ENCODE data around the gene PNLIPRP2. TPM values are rescaled to one million over a fixed set of nuclear protein-coding genes. Genes with fewer than 3 reads are reported as not detected.

The PNLIPRP2 gene
- total and polyA plus RNA-seq, 2 of the 8 experiments (the other 6 are each of a cell fraction or from before 2014, with no cell fraction given), result 0.11 TPM; not detected in 1

DNA sequence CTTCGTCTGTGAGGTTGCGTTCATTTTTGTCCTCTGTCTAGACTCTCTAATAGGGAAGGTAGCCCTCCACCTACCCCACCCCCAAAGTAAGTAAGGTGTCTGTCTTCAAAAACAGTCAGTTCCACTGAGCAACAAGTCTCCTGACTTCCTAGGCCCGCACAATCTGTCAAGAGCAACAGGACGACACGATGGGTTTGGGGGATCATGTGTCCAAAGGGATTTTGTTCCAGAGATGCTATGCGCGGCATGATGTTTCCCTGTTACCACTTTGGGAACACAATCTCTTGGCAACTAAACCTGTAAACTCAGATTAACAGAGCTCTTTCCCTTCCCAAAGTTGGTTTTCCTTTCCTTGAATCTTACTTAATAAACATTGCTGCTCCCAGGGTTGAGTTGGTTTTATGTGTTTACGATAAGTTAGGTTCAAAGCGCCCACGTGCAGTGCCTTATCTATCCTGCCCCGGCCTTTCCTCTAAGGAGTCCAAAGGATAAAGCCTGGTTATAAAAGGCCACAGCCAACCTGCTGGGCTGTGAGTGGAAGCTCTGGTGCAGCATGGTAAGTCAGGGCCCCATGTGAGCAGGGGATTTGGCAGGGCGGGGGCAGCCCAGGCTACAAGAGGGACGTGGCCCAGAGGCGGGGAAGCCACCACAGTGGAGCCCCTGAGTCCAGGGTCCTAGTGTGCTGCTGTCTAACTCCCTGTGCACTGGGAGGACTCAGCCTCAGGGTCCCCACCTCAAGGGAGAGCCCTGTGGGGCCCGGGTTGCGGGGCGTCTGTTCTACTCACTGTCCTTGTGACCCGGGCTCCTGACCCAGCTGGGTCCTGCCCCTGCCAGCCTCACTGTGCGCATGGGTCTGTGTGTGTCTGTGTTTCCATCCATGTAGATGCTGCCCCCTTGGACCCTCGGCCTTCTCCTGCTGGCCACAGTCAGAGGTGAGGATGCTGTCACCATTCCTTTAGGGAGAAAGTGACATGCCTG is at the start of gene PNLIPRP2 (continued):
- TF ChIP-seq, protein P1, sequence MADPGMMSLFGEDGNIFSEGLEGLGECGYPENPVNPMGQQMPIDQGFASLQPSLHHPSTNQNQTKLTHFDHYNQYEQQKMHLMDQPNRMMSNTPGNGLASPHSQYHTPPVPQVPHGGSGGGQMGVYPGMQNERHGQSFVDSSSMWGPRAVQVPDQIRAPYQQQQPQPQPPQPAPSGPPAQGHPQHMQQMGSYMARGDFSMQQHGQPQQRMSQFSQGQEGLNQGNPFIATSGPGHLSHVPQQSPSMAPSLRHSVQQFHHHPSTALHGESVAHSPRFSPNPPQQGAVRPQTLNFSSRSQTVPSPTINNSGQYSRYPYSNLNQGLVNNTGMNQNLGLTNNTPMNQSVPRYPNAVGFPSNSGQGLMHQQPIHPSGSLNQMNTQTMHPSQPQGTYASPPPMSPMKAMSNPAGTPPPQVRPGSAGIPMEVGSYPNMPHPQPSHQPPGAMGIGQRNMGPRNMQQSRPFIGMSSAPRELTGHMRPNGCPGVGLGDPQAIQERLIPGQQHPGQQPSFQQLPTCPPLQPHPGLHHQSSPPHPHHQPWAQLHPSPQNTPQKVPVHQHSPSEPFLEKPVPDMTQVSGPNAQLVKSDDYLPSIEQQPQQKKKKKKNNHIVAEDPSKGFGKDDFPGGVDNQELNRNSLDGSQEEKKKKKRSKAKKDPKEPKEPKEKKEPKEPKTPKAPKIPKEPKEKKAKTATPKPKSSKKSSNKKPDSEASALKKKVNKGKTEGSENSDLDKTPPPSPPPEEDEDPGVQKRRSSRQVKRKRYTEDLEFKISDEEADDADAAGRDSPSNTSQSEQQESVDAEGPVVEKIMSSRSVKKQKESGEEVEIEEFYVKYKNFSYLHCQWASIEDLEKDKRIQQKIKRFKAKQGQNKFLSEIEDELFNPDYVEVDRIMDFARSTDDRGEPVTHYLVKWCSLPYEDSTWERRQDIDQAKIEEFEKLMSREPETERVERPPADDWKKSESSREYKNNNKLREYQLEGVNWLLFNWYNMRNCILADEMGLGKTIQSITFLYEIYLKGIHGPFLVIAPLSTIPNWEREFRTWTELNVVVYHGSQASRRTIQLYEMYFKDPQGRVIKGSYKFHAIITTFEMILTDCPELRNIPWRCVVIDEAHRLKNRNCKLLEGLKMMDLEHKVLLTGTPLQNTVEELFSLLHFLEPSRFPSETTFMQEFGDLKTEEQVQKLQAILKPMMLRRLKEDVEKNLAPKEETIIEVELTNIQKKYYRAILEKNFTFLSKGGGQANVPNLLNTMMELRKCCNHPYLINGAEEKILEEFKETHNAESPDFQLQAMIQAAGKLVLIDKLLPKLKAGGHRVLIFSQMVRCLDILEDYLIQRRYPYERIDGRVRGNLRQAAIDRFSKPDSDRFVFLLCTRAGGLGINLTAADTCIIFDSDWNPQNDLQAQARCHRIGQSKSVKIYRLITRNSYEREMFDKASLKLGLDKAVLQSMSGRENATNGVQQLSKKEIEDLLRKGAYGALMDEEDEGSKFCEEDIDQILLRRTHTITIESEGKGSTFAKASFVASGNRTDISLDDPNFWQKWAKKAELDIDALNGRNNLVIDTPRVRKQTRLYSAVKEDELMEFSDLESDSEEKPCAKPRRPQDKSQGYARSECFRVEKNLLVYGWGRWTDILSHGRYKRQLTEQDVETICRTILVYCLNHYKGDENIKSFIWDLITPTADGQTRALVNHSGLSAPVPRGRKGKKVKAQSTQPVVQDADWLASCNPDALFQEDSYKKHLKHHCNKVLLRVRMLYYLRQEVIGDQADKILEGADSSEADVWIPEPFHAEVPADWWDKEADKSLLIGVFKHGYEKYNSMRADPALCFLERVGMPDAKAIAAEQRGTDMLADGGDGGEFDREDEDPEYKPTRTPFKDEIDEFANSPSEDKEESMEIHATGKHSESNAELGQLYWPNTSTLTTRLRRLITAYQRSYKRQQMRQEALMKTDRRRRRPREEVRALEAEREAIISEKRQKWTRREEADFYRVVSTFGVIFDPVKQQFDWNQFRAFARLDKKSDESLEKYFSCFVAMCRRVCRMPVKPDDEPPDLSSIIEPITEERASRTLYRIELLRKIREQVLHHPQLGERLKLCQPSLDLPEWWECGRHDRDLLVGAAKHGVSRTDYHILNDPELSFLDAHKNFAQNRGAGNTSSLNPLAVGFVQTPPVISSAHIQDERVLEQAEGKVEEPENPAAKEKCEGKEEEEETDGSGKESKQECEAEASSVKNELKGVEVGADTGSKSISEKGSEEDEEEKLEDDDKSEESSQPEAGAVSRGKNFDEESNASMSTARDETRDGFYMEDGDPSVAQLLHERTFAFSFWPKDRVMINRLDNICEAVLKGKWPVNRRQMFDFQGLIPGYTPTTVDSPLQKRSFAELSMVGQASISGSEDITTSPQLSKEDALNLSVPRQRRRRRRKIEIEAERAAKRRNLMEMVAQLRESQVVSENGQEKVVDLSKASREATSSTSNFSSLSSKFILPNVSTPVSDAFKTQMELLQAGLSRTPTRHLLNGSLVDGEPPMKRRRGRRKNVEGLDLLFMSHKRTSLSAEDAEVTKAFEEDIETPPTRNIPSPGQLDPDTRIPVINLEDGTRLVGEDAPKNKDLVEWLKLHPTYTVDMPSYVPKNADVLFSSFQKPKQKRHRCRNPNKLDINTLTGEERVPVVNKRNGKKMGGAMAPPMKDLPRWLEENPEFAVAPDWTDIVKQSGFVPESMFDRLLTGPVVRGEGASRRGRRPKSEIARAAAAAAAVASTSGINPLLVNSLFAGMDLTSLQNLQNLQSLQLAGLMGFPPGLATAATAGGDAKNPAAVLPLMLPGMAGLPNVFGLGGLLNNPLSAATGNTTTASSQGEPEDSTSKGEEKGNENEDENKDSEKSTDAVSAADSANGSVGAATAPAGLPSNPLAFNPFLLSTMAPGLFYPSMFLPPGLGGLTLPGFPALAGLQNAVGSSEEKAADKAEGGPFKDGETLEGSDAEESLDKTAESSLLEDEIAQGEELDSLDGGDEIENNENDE (IDR thresholded peaks at IDR 0.05; ENCODE audit: insufficient replicate concordance, low read length), result no peak
- no peak for TF ChIP-seq EP300 (IDR thresholded peaks at IDR 0.05; ENCODE audit: borderline replicate concordance in 1 of 2, low read depth in 2 of 2, low read length in 2 of 2)
- TF ChIP-seq POLR2AphosphoS5 (IDR thresholded peaks at IDR 0.05; ENCODE audit: low read depth, low read length), result no peak
- TF ChIP-seq, protein P2, sequence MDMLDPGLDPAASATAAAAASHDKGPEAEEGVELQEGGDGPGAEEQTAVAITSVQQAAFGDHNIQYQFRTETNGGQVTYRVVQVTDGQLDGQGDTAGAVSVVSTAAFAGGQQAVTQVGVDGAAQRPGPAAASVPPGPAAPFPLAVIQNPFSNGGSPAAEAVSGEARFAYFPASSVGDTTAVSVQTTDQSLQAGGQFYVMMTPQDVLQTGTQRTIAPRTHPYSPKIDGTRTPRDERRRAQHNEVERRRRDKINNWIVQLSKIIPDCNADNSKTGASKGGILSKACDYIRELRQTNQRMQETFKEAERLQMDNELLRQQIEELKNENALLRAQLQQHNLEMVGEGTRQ (IDR thresholded peaks at IDR 0.05; ENCODE audit: low read length), result no peak
- TF ChIP-seq SP4 (IDR thresholded peaks at IDR 0.05; ENCODE audit: low read length), result no peak
- TF ChIP-seq SP1 (IDR thresholded peaks at IDR 0.05; ENCODE audit: low read depth, low read length), result no peak
